OCI-LY1 (cell line): ENCODE data around the gene PEAR1.

Experiments used
- CTCF ChIP-seq: fragments of 200-600 bp; sonication (generic), shearing (Covaris generic); IDR thresholded peaks from 2 replicates; pipeline ENCODE4 v1.5.1; 2017; ENCODE audit warnings: mild to moderate bottlenecking, antibody characterized with exemption, low read length, moderate library complexity, mixed read lengths
- EZH2 ChIP-seq: fragments of 200-600 bp; sonication (generic), shearing (Covaris generic); IDR thresholded peaks from 2 replicates; pipeline ENCODE4 v1.8.0; 2017; ENCODE audit warnings: borderline replicate concordance, mixed run types, mild to moderate bottlenecking, antibody characterized with exemption, low read length, moderate library complexity, mixed read lengths

- TF ChIP-seq CTCF (no peak), EZH2 (no peak)
These were observed 38.6 kb downstream of the PEAR1 start for GRCh38 chr1:156931974-156932710.
